Activated T-cell treated with anti-CD3 and anti-CD28 coated beads for 24 hours (primary cell): ENCODE measurements around the gene DISC1.

Experiments
- DNase-seq: peaks from one replicate; pipeline ENCODE4 v3.0.0-alpha.2; 2020; ENCODE audit warnings: low read depth

DISC1 gene

GRCh38 chr1:231993968-231994455 is 367.4 kb downstream of the DISC1 start:
- no peak for DNase-seq

DNA sequence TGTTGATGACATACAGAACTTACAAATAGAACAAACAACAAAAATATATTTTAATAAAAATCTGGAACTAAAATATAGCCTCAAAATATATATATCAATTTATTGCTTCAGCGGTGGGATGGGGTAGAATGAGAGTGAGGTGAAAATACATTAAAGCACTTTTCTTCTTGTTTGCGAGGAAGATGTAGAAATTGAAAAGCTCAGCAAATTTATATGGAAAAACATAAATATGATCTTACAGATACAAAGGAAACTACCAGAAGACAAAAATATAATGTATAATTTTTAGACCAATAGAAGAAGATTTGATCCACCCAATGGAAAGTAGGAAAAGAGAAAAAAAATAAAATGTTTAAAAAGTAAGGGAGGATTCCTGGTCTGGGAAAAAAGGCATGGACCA is 372.2 kb downstream of the DISC1 start:
- DNase-seq = no peak

DNA sequence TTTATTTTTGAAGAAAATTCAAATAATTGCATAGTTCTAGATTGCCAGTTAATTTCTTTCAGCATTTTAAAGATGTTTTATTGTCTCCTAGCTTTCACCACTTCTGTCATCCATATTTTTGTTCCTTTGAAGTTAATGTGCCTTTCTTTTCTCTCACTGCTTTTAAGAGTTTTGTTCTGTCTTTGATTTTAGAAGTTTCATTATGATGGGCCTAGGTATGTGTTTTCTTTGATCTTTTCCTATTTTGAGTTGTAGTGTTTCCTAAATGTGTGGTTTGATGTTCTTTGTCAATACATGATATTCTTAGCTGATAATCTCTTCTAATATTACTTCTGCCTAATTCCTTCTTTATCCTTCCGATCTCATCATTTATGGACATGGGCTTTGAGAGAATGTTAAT is 378.7 kb downstream of the DISC1 start:
- no peak for DNase-seq

- no peak for DNase-seq
Observed at GRCh38 chr1:232009741-232010140, 383.2 kb downstream of the DISC1 start.

DNA sequence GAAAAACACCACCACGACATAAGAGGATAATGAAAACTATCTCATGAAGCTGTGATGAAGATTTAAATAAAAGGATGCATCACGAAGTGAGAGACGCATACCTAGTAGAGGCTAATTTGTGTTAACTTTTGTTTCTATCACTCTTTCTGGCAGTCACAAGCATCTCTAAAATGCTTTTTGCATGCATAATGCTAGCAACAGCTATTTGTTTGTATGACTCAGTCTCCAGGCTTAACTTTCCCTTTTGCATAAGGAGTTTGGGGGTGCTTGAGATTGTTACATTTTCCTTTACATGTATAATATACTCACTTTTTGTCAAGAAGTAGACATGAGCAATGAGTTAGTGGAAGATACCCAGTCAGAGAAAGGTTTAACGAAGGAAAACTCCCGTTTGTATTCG is 385.4 kb downstream of the DISC1 start:
- no peak for DNase-seq

GRCh38 chr1:232012773-232013386 is 386.3 kb downstream of the DISC1 start:
- DNase-seq = no peak

- DNase-seq = no peak
Observed at GRCh38 chr1:232014941-232015340, 388.4 kb downstream of the DISC1 start.

DNA sequence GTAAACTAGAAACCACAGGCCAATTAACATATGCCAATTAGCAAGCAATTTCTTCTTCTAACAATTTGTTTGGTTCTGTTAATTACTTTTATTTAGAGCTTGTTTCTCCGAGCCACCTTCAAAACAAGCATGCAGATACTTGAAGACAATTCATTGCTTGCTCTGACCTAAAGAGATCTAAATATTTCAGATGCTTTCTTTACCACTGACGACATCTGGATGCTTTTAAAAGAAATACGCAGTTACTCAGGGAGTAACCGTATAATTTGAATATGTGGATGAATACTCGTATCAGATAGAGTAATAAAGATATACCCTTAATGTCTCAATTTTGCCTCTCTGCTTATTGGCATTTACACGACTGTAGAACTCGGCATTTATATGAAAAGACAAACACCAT is 390.0 kb downstream of the DISC1 start:
- DNase-seq = no peak

GRCh38 chr1:232017057-232017456 is 390.5 kb downstream of the DISC1 start:
- no peak for DNase-seq

GRCh38 chr1:232017759-232018158 is 391.2 kb downstream of the DISC1 start:
- DNase-seq = no peak

DNA sequence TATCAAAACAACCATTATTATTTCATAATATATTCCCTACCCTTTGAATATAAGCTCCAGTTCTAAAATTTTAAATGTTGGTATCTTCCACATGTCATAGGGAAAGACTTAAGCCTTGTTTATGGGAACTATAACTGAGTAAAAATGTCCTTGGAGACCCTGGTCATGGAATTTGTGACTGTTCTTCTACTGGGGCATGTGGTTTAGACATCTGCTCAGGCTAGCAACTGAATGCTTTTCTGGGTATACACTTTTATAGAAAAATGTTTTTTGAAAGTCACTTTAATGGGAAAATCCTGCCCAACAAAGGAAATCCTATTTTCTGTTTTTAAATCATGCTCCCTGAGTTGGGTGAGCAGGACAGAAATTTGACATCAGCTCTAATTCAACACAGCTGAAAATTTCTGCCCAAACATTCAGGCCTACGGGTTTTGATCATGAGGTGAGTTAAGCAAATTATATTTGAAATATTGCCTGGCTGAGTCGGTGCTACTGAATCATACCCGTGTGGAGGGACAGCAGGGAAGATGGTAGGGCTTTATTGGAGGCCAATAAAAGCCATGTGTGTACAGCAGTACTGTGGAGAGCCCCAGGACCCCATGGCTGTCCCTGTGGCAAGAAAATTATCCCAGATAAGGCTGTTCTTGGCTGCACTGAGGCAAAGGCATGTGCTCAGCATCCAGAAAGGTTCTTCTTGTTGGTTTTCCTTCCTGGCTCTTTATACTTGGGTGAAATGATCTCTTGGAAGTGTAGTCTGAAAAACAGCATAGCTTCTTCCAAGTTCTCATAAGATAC is 391.8 kb downstream of the DISC1 start:
- no peak for DNase-seq

DNA sequence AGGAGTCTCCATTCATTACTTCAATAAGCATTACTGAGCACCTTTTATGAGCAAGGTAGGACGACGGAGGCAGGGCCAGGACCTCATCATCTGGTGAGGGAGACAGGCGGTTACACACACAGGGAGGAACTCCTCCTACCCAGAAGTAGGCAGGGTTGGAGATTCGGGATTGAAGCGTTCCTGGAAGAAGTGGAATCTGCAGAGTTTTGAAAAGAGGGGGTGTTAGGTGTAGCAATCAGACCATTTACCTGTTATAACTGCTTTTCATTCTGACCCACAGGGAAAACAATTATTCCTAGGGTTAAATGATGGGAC is 392.4 kb downstream of the DISC1 start:
- DNase-seq = no peak

- no peak for DNase-seq
Observed at GRCh38 chr1:232020352-232020751, 393.8 kb downstream of the DISC1 start.

DNA sequence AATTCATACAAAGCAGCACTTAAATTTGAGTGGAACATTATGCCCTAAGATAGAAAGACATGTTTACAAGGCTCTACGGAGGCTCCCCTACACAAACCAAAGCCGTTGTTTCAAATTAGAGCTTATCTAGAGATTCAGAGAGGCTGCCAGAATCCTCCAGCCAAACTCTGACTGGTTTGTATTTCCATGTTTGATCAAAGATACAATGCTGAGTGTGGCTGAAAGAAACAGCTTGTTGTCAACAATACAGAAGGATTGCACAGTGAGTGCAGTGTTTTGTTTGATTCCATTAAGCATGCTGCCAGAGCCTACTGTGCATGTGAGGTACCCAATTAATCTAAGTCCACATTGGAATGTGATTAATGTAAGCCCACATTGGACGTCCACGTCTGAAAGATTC is 402.7 kb downstream of the DISC1 start:
- no peak for DNase-seq

GRCh38 chr1:232031156-232031555 is 404.6 kb downstream of the DISC1 start:
- DNase-seq = no peak

GRCh38 chr1:232033285-232033684 is 406.7 kb downstream of the DISC1 start:
- no peak for DNase-seq

DNA sequence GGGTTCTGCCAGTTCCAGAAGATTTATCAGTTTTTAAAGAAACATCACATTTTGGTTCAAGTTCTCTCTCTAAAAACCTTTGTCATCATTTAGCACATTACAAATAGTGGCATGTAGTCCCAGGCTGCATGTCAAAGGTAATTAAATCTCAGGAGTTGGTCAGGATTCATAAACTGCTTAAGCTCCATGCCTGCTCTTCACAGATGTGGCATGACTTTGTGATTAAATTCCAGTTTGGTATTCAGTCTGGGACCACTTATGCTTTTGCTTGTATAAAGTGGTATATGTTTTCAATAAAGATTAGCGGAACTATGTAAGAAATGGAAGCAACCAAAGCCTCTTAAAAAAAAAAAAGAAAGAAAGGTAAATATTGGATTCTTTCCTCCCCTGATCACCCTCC is 408.0 kb downstream of the DISC1 start:
- DNase-seq = no peak

DNA sequence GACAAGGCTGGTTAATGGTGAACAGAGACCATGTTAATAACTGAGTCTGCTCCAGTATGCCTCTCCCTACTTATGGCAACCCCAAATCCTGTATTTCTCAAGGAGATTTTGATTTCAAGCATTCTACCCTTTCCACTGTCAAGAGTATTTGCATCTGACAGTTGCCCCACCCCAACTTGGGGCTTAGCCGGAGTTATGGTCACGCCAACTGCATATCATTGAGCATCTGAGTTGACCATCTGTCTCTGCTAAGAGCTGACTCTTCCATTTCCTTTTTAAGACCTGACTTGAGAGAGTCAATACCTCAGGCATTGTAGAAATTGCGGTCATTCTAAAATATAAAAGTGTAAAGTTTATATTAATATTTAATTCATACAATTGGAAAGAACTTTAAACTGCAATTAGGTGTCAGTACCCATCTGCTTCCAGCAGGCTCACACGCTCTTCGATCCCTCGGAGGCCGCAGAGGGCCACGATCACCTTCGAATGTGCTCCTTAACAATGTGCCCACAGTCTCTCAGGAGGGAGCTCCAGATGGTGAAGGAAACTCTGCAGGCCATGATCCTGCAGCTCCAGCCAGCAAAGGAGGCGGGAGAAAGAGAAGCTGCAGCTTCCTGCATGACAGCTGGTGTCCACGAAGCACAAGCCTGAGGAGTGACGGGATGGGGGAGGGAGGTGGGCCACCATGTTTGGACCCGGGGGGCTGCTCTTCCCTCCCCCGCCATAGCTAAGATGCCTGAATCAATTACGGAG is 409.8 kb downstream of the DISC1 start:
- DNase-seq = no peak

DNA sequence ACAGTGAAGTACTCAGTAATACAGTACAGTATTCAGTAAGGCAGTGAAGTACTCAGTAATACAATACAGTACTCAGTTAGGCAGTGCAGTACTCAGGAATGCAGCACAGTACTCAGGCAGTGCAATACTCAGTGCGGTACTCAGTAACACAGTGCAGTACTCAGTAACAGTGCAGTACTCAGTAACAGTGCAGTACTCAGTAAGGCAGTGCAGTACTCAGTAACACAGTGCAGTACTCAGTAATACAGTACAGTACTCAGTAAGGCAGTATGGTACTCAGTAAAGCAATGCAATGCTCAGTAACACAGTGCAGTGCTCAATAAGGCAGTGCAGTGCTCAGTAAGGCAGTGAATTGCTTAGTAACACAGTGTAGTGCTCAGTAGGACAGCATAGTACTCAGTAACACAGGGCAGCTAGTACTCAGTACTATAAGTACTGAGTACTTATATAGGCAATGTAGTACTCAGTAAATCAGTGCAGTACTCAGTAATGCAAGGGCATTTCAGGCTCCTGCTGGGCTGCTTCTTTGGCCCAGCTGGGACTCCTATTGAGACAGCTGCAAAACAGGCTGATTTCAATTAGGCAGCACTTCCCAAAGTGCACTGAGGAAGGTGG is 411.3 kb downstream of the DISC1 start:
- no peak for DNase-seq

DNA sequence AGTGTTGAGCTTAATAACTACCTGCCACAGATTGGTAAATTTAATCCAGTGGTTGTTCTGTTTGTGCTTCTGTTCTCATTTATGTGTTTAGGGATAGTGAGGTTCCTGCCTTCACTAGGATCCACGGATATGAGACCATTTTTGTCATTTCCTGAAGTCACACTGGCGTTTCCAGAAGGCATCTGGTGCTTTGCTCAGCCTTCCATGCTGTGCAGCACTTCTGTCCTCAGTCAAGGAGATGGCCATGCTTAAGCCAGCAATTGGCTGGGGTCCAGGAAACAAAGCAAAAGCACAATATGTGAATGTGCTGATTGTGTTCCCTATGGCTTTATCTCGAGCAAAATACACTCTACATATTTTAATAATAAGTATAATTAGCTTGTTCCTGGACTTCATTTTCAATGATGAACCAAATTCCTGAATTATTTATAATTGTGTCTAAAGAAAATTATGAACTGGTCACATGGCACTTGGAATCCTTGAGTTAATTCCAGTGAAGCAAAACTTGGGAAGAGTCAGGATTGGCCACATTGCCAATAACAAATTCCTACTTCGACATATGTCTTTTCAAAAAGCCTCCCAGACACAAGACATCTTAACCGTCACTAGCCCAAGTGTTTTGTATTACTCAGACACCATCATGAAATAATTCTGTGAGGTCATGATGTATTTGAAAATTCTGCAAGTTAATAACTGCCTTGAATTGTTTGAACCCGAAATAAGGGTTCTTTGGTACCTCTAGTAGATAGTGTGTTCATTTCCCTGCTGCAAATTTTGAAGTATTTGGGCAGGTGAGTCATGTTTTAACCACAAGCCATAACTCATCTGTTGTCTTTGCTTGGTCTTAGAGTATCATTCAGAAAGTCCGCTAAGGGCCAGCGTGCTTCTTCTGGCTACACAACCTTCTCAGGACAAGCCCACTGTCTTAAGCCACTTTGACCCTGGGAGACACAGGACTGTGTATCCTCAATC is 412.4 kb downstream of the DISC1 start:
- DNase-seq = no peak

GRCh38 chr1:232040260-232040659 is 413.7 kb downstream of the DISC1 start:
- no peak for DNase-seq

DNA sequence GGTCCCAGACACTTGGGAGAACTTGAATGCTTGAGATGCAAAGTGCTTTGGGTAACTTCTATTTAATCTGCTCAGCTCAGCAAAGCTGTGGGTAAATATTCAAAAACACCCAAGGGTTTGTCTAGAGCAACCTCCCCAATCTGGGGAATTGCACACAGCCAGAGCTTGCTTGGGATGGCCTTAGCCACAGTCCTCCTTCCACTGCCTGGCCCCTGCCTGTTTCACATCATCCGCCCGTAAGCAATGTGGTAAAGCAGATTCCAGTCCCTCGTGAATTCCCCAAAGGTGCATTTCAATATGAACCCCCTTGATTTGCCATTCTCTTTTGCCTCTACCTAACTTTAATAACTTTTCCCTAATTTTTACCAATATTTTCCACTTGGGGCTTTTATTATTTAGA is 418.1 kb downstream of the DISC1 start:
- no peak for DNase-seq
